Caco-2 (cell line): ENCODE results near the gene COL4A6. TPM values are rescaled to one million over a fixed set of nuclear protein-coding genes. Genes with fewer than 3 reads are reported as not detected.
A peak's percentile ranks its signal among the peaks of the same experiment; 100 is the strongest.
"Not testable (repeated sequence)": the region's sequence is repeated elsewhere in the genome, so short reads cannot be mapped to it uniquely, and the experiment has no call there.

Source experiments
- Bru-seq: library from RNA; stranded (reverse); fragments of 400-500 nt; gene quantifications from one replicate; lab custom pipeline; 2021; lab: Mats Ljungman, UMichigan
- BruChase-seq, 2 experiments: library from RNA; stranded (reverse); fragments of 400-500 nt; gene quantifications; one replicate each; lab custom pipeline; 2021; lab: Mats Ljungman, UMichigan
- BruUV-seq: library from RNA; stranded (reverse); fragments of 400-500 nt; replicated peaks from 2 replicates; lab custom pipeline; 2021; lab: Mats Ljungman, UMichigan
- CTCF ChIA-PET: fragments of 300-600 bp; sonication (Branson Sonifier 250); formaldehyde crosslinking; loops from one replicate; lab custom pipeline; 2022; ENCODE audit warnings: antibody characterized with exemption; lab: Charles Lee
- POLR2A ChIA-PET: fragments of 300-600 bp; sonication (Branson Sonifier 250); formaldehyde crosslinking; loops from one replicate; lab custom pipeline; 2022; ENCODE audit warnings: antibody characterized with exemption; lab: Charles Lee
- DNase-seq, 2 experiments: peaks; one replicate each; pipeline versions ENCODE4 v3.0.0 to v3.0.0-alpha.2; 2020 to 2022
- H3K27me3 ChIP-seq: replicated peaks from 2 replicates; pipeline ENCODE4 v1.6.0; 2011; ENCODE audit warnings: low read length; ENCODE audit not compliant: control insufficient read depth, insufficient read depth
- H3K36me3 ChIP-seq: 2 replicates; pipeline ENCODE4 v1.5.1; 2011; ENCODE audit warnings: low read length; ENCODE audit not compliant: control insufficient read depth, insufficient read depth
- H3K4me1 ChIP-seq: fragments of 250-450 bp; sonication (Bioruptor Pico); 2 replicates; pipeline ENCODE4 v1.5.1; 2020; ENCODE audit warnings: mild to moderate bottlenecking
- H3K4me3 ChIP-seq: 2 replicates; pipeline ENCODE4 v1.5.1; 2011; ENCODE audit warnings: low read depth, mild to moderate bottlenecking, control low read depth, low read length
- H3K9me3 ChIP-seq: fragments of 250-450 bp; sonication (Bioruptor Pico); 2 replicates; pipeline ENCODE4 v1.5.1; 2020; ENCODE audit warnings: mild to moderate bottlenecking, moderate library complexity
- H3K27ac Mint-ChIP-seq: one replicate; pipeline ENCODE4 v1.8.0; 2022; ENCODE audit warnings: mixed read lengths; ENCODE audit not compliant: unreplicated experiment
- H3K27me3 Mint-ChIP-seq: one replicate; pipeline ENCODE4 v1.8.0; 2022; ENCODE audit warnings: mixed read lengths; ENCODE audit not compliant: insufficient read depth, unreplicated experiment
- H3K36me3 Mint-ChIP-seq: one replicate; pipeline ENCODE4 v1.8.0; 2022; ENCODE audit warnings: mild to moderate bottlenecking, mixed read lengths; ENCODE audit not compliant: insufficient read depth, unreplicated experiment
- H3K4me1 Mint-ChIP-seq: one replicate; pipeline ENCODE4 v1.8.0; 2022; ENCODE audit warnings: low read depth, mixed read lengths; ENCODE audit not compliant: unreplicated experiment
- H3K4me3 Mint-ChIP-seq: one replicate; pipeline ENCODE4 v1.8.0; 2022; ENCODE audit warnings: mild to moderate bottlenecking, moderate library complexity, mixed read lengths; ENCODE audit not compliant: unreplicated experiment
- H3K9me3 Mint-ChIP-seq: one replicate; pipeline ENCODE4 v1.8.0; 2022; ENCODE audit warnings: mixed read lengths; ENCODE audit not compliant: unreplicated experiment
- CTCF ChIP-seq, 2 experiments: fragments of 200-600 bp in 1 of 2; IDR thresholded peaks; 1 replicate in 1 of 2; 2 replicates in 1 of 2; pipeline versions ENCODE4 v1.5.1 to v1.8.0; 2011 to 2022; ENCODE audit warnings: antibody characterized with exemption in 1 of 2, control low read depth in 1 of 2, inconsistent platforms in 1 of 2, low read depth in 1 of 2, low read length in 1 of 2, mild to moderate bottlenecking in 1 of 2, moderate library complexity in 1 of 2; ENCODE audit not compliant: insufficient read depth in 1 of 2, severe bottlenecking in 1 of 2, unreplicated experiment in 1 of 2
- intact Hi-C: fragments of 100-400 bp; cut with micrococcal nuclease; formaldehyde crosslinking; loops from one replicate; pipeline ENCODE4 v1.10.0; 2022; ENCODE audit not compliant: unreplicated experiment
- long read RNA-seq: library from polyadenylated mRNA; stranded (forward); transcript quantifications from one replicate; pipeline ENCODE4 v2.0.0, GENCODE V29; 2022
- total RNA-seq: library from RNA; stranded (reverse); gene quantifications from 2 replicates; pipeline ENCODE4 v1.2.3, GENCODE V29; 2022

Gene COL4A6
- total RNA-seq, result 15.9 and 16.0 TPM in 2 replicates
- Bru-seq, nascent RNA, result percentile 47 among the genes with signal in this experiment
- percentile 51 among the genes with signal in this experiment for BruChase-seq, experiment 1, labeled RNA remaining after a 2-hour chase
- percentile 45 among the genes with signal in this experiment for BruChase-seq, experiment 2, labeled RNA remaining after a 6-hour chase
- long read RNA-seq, full-length matches to known transcripts, result 4 of 19 reads
- long read RNA-seq, partial matches to known transcripts, result 9 of 19 reads
- long read RNA-seq, other reads (novel, unspliced or antisense), result 6 of 19 reads

GRCh38 chrX:108438110-108438623, at the start of gene COL4A6:
Gene COL4A6 (minus strand): TSS chrX:108438422. CDS start chrX:108438196, 226 bp downstream.
- TF ChIP-seq CTCF (IDR thresholded peaks at IDR 0.05; ENCODE audit: insufficient read depth in 1 of 2, low read depth in 1 of 2, low read length in 1 of 2, severe bottlenecking in 1 of 2, unreplicated experiment in 1 of 2), result no peak
- ChIA-PET CTCF (no interaction called here), POLR2A (no interaction called here)
- Mint-ChIP-seq H3K9me3 (no peaks in the 10 kb centered on the region), H3K4me3 (peak within 1 kb of the TSS; percentile 96), H3K4me1 (no peaks in the 10 kb centered on the region), H3K36me3 (no peaks in the 10 kb centered on the region), H3K27ac (peak within 1 kb of the TSS; percentile 93), H3K27me3 (no peaks in the 10 kb centered on the region)
- intact Hi-C loops, result loop anchor here (5.0 kb wide), 2 partner anchors 41 to 66 kb away; no protein-coding TSS in a partner anchor
- Histone ChIP-seq H3K4me1 (peaks cover 6% of the 10 kb centered on the region; the same call in 1 of the 2 replicates), H3K27me3 (no peaks in the 10 kb centered on the region), H3K4me3 (peak within 1 kb of the TSS; percentile 61), H3K36me3 (no peaks in the 10 kb centered on the region), H3K9me3 (no peaks in the 10 kb centered on the region)
- peak; percentile 58 for DNase-seq
- BruUV-seq, result no TSS peak

- Mint-ChIP-seq H3K4me1 (no peaks in the 10 kb centered on the region), H3K9me3 (no peaks in the 10 kb centered on the region), H3K36me3 (peaks cover 17% of the 10 kb centered on the region), H3K27me3 (no peaks in the 10 kb centered on the region), H3K4me3 (no peak overlapping the region), H3K27ac (no peak overlapping the region)
- TF ChIP-seq CTCF (IDR thresholded peaks at IDR 0.05; ENCODE audit: insufficient read depth in 1 of 2, low read depth in 1 of 2, low read length in 1 of 2, severe bottlenecking in 1 of 2, unreplicated experiment in 1 of 2), result no peak
- Histone ChIP-seq H3K36me3 (no peaks in the 10 kb centered on the region), H3K27me3 (no peaks in the 10 kb centered on the region), H3K4me1 (no peaks in the 10 kb centered on the region), H3K9me3 (no peaks in the 10 kb centered on the region), H3K4me3 (no peak overlapping the region)
- POLR2A ChIA-PET, result no interaction called here
- CTCF ChIA-PET, result no interaction called here
- BruUV-seq, result no TSS peak
- no peak for DNase-seq
- intact Hi-C loops, result no loop called here
These were observed 47.7 kb upstream of the COL4A6 start for GRCh38 chrX:108485960-108486359.

GRCh38 chrX:108484251-108484650, 46.0 kb upstream of the COL4A6 start:
- intact Hi-C loops, result no loop called here
- TF ChIP-seq CTCF (IDR thresholded peaks at IDR 0.05; ENCODE audit: insufficient read depth in 1 of 2, low read depth in 1 of 2, low read length in 1 of 2, severe bottlenecking in 1 of 2, unreplicated experiment in 1 of 2), result no peak
- POLR2A ChIA-PET, result no interaction called here
- no peaks in the 10 kb centered on the region for H3K36me3 ChIP-seq
- no peak overlapping the region for H3K4me3 ChIP-seq
- Mint-ChIP-seq H3K4me3 (no peak overlapping the region), H3K36me3 (peaks cover 17% of the 10 kb centered on the region), H3K27me3 (no peaks in the 10 kb centered on the region), H3K4me1 (no peaks in the 10 kb centered on the region), H3K9me3 (no peaks in the 10 kb centered on the region), H3K27ac (no peak overlapping the region)
- BruUV-seq, result no TSS peak
- no peaks in the 10 kb centered on the region for H3K27me3 ChIP-seq
- no peak for DNase-seq
- H3K4me1 ChIP-seq, result no peaks in the 10 kb centered on the region
- H3K9me3 ChIP-seq, result no peaks in the 10 kb centered on the region
- CTCF ChIA-PET, result no interaction called here

- H3K4me1 ChIP-seq, H3K4me1 Mint-ChIP-seq, H3K4me3 Mint-ChIP-seq, H3K27me3 ChIP-seq, H3K27me3 Mint-ChIP-seq, BruUV-seq, POLR2A ChIA-PET, intact Hi-C loops, H3K27ac Mint-ChIP-seq, H3K9me3 Mint-ChIP-seq, CTCF ChIA-PET, H3K4me3 ChIP-seq, DNase-seq, H3K36me3 ChIP-seq, H3K9me3 ChIP-seq: not testable (repeated sequence)
- H3K36me3 Mint-ChIP-seq, result peaks cover 20% of the 10 kb centered on the region
These were observed 43.3 kb upstream of the COL4A6 start for GRCh38 chrX:108481528-108481927.
